Measurements from ENCODE around the gene CATSPERZ. TPM values are rescaled to one million over a fixed set of nuclear protein-coding genes. Genes with fewer than 3 reads are reported as not detected.
A peak's percentile ranks its signal among the peaks of the same experiment; 100 is the strongest.

Gene CATSPERZ
- total and polyA plus RNA-seq, 9 of the 15 experiments (the other 6 are each of a cell fraction or from before 2014, with no cell fraction given) = 0.86 to 8.5 (median 3.5) TPM

- TF ChIP-seq ATF2 (CRISPR knock-in tag; IDR thresholded peaks at IDR 0.05) (no peak), ZNF274 (IDR thresholded peaks at IDR 0.05; ENCODE audit: borderline replicate concordance, low read depth, low read length) (no peak), HDGF (IDR thresholded peaks at IDR 0.05) (no peak), SAFB2 (IDR thresholded peaks at IDR 0.05; ENCODE audit: borderline replicate concordance, low read depth, low read length, severe bottlenecking) (no peak), EGR1 (conservative IDR thresholded peaks at IDR 0.05) (peak; percentile 73), BACH1 (tag; IDR thresholded peaks at IDR 0.05) (no peak), ZNF518B (CRISPR knock-in tag; IDR thresholded peaks at IDR 0.05) (no peak), CREB3 (tag; conservative IDR thresholded peaks at IDR 0.05; ENCODE audit: low read depth) (no peak), ETS2 (tag; IDR thresholded peaks at IDR 0.05; ENCODE audit: borderline replicate concordance, poor library complexity, severe bottlenecking) (no peak), MYC (IDR thresholded peaks at IDR 0.05; ENCODE audit: low read depth, low read length) (no peak), MYC (CRISPR knock-in tag; IDR thresholded peaks at IDR 0.05; ENCODE audit: borderline replicate concordance, low read depth) (no peak), PML (IDR thresholded peaks at IDR 0.05; ENCODE audit: low read length) (no peak)
Observed at GRCh38 chr11:64340671-64341335, 40.6 kb downstream of the CATSPERZ start (continued).
